ENCODE measurements around the gene ZNF521. TPM values are rescaled to one million over a fixed set of nuclear protein-coding genes. Genes with fewer than 3 reads are reported as not detected.

Gene ZNF521
- total RNA-seq, 1 experiment from 2014 or later: 0.04 TPM

DNA sequence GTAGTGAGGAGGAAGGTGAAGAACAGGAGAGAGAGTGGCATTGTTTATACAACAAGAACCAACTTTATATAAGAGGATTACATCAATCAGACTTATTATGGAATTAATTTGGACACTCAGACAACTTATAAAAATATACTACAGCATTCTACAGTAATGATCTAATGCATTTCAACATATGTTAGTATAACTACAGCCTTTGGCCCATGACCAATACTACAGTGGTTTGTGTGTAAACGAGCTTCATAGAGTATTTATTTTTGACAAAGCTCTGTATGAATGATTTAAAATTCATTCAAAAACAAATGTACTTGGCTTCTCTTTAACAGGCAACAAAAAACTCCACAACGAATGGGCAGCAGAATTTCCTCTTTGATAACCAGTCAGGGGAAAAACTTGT lies 72.8 kb downstream of the ZNF521 start:
- no peaks in the 10 kb centered on the region for H3K36me3 ChIP-seq (ENCODE audit: low read depth, low read length)
- H3K9me3 ChIP-seq (ENCODE audit: low read length): no peaks in the 10 kb centered on the region
- no peaks in the 10 kb centered on the region for H3K27me3 ChIP-seq (ENCODE audit: low read length)
- no peak overlapping the region for H3K27ac ChIP-seq (ENCODE audit: low read length)
- H3K4me3 ChIP-seq (ENCODE audit: low read length): no peak overlapping the region
- no peak; the same call in 1 of the 2 replicates for ATAC-seq
- H3F3A ChIP-seq (ENCODE audit: low read length, unreplicated experiment): no peaks in the 10 kb centered on the region
- H3K79me2 ChIP-seq (ENCODE audit: low read length): no peaks in the 10 kb centered on the region
- H3K9me2 ChIP-seq (replicated peaks; ENCODE audit: low read length): no peaks in the 10 kb centered on the region
- intact Hi-C loops (cut with micrococcal nuclease): no loop called here
- ChIA-PET CTCF (no interaction called here), POLR2A (ENCODE audit: unreplicated experiment) (no interaction called here)
- no peak overlapping the region for H3K4me2 ChIP-seq (ENCODE audit: low read length)
- no peak overlapping the region for H3K9ac ChIP-seq (ENCODE audit: low read length)
- H2AFZ ChIP-seq (ENCODE audit: low read length): no peak overlapping the region
- H3K4me1 ChIP-seq (ENCODE audit: insufficient read depth, low read length): no peaks in the 10 kb centered on the region
- no peaks in the 10 kb centered on the region for H4K20me1 ChIP-seq (ENCODE audit: low read length)
- TF ChIP-seq, protein P1, sequence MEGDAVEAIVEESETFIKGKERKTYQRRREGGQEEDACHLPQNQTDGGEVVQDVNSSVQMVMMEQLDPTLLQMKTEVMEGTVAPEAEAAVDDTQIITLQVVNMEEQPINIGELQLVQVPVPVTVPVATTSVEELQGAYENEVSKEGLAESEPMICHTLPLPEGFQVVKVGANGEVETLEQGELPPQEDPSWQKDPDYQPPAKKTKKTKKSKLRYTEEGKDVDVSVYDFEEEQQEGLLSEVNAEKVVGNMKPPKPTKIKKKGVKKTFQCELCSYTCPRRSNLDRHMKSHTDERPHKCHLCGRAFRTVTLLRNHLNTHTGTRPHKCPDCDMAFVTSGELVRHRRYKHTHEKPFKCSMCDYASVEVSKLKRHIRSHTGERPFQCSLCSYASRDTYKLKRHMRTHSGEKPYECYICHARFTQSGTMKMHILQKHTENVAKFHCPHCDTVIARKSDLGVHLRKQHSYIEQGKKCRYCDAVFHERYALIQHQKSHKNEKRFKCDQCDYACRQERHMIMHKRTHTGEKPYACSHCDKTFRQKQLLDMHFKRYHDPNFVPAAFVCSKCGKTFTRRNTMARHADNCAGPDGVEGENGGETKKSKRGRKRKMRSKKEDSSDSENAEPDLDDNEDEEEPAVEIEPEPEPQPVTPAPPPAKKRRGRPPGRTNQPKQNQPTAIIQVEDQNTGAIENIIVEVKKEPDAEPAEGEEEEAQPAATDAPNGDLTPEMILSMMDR (conservative IDR thresholded peaks at IDR 0.05; ENCODE audit: low read depth, low read length): no peak
- no peak for TF ChIP-seq EZH2phosphoT487 (IDR thresholded peaks at IDR 0.05; ENCODE audit: borderline replicate concordance, low read length)
- no peak for TF ChIP-seq EZH2 (IDR thresholded peaks at IDR 0.05; ENCODE audit: low read length, unreplicated experiment)
- BruUV-seq (replicated peaks): no TSS peak
- DNase-seq: peak; percentile 13

DNA sequence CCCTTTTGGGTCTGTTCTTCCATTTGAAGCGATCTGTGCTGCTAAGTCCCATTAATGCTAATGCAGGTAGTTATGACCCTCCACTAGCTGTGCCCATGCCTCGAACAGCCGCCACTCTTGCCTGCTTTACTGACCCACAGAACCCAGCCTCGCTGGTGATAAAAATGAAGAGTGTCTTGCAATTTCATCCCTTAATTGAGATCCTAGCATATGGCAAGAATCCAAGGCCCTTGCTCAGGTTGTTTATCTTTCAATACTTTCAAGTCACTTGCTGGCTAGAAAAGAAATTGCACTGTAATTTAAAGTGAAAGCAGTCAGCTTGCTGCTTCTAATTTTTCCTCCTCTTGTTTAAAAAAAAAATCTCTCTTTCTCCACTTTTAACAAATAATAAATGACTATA lies 73.6 kb downstream of the ZNF521 start:
- ATAC-seq: no peak

DNA sequence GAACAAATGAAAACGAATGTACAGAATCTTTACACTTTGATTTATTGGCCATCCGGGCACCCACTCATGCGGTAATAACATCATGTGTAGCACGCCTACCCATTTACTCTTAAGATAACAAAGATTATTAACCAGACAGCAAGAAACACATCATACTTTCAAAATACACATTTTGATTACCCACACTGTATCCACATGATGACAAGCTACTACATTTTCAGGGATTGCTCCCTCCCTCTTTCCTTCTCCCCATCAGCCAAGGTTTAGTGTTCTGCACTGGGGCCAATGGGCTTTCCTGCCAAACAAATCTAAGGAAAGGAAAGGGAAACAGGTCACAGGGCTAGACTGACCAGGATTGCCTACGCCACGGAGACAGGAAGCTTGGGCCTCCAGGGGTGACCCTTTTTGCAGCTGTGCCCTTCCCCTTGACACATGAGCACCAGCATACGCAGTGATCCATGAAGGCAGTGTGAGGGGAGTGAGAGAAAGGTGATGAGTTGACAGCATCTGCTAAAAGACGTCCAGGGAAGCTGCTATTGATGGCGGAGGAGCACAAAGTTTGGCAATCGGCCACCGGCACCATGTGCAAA lies 76.5 kb downstream of the ZNF521 start:
- CTCF ChIA-PET: no interaction called here
- DNase-seq (no peak), ATAC-seq (no peak)
- BruUV-seq (replicated peaks): no TSS peak
- TF ChIP-seq EZH2phosphoT487 (IDR thresholded peaks at IDR 0.05; ENCODE audit: borderline replicate concordance, low read length) (no peak), EZH2 (IDR thresholded peaks at IDR 0.05; ENCODE audit: low read length, unreplicated experiment) (no peak)
- TF ChIP-seq, protein P1 (conservative IDR thresholded peaks at IDR 0.05; ENCODE audit: low read depth, low read length): no peak
- H3K9ac ChIP-seq (ENCODE audit: low read length): no peak overlapping the region
- H3K79me2 ChIP-seq (ENCODE audit: low read length): no peaks in the 10 kb centered on the region
- H4K20me1 ChIP-seq (ENCODE audit: low read length): no peaks in the 10 kb centered on the region
- no peaks in the 10 kb centered on the region for H3K4me1 ChIP-seq (ENCODE audit: insufficient read depth, low read length)
- POLR2A ChIA-PET (ENCODE audit: unreplicated experiment): no interaction called here
- H3K9me2 ChIP-seq (replicated peaks; ENCODE audit: low read length): no peaks in the 10 kb centered on the region
- no peaks in the 10 kb centered on the region for H3F3A ChIP-seq (ENCODE audit: low read length, unreplicated experiment)
- no peak overlapping the region for H2AFZ ChIP-seq (ENCODE audit: low read length)
- H3K27ac ChIP-seq (ENCODE audit: low read length): no peak overlapping the region
- intact Hi-C loops (cut with micrococcal nuclease): no loop called here
- no peaks in the 10 kb centered on the region for H3K36me3 ChIP-seq (ENCODE audit: low read depth, low read length)
- H3K27me3 ChIP-seq (ENCODE audit: low read length): no peaks in the 10 kb centered on the region
- no peaks in the 10 kb centered on the region for H3K9me3 ChIP-seq (ENCODE audit: low read length)
- H3K4me3 ChIP-seq (ENCODE audit: low read length): no peak overlapping the region
- H3K4me2 ChIP-seq (ENCODE audit: low read length): no peak overlapping the region

More for the DNA sequence above, 73.6 kb downstream of the ZNF521 start:
- Histone ChIP-seq H3K9me3 (ENCODE audit: low read length) (no peaks in the 10 kb centered on the region), H3K4me2 (ENCODE audit: low read length) (no peak overlapping the region), H3K36me3 (ENCODE audit: low read depth, low read length) (no peaks in the 10 kb centered on the region), H3K27ac (ENCODE audit: low read length) (no peak overlapping the region), H4K20me1 (ENCODE audit: low read length) (no peaks in the 10 kb centered on the region), H3K27me3 (ENCODE audit: low read length) (no peaks in the 10 kb centered on the region), H3K79me2 (ENCODE audit: low read length) (no peaks in the 10 kb centered on the region), H3F3A (ENCODE audit: low read length, unreplicated experiment) (no peaks in the 10 kb centered on the region), H2AFZ (ENCODE audit: low read length) (no peak overlapping the region), H3K9ac (ENCODE audit: low read length) (no peak overlapping the region), H3K4me1 (ENCODE audit: insufficient read depth, low read length) (no peaks in the 10 kb centered on the region), H3K4me3 (ENCODE audit: low read length) (no peak overlapping the region), H3K9me2 (replicated peaks; ENCODE audit: low read length) (no peaks in the 10 kb centered on the region)
- no TSS peak for BruUV-seq (replicated peaks)
- intact Hi-C loops (cut with micrococcal nuclease): no loop called here
- CTCF ChIA-PET: no interaction called here
- POLR2A ChIA-PET (ENCODE audit: unreplicated experiment): no interaction called here
- TF ChIP-seq, protein P1 (conservative IDR thresholded peaks at IDR 0.05; ENCODE audit: low read depth, low read length): no peak
- no peak for TF ChIP-seq EZH2phosphoT487 (IDR thresholded peaks at IDR 0.05; ENCODE audit: borderline replicate concordance, low read length)
- no peak for TF ChIP-seq EZH2 (IDR thresholded peaks at IDR 0.05; ENCODE audit: low read length, unreplicated experiment)
- no peak for DNase-seq
